ENCODE measurements around the gene BACH2.

DNA sequence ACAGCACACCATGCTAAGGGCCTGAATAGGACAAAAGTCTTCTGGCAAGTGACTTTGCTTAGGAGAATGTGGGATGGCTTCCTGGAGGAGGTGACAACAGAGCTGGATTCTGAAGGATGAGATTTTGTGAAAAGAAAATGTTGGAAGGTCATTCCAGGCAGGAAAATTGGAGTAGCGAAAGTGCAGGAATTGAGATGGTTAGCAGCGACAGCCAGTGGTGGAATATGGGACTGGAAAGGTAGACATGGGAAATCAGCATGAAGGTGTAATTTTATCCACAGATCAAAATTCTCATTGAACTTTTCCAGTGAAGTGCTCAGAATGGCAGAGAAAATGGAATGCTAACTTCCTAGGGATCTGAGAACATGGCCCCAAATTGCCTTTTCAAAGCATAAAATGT, 5.7 kb upstream of the BACH2 start:
- TF ChIP-seq, protein P1, sequence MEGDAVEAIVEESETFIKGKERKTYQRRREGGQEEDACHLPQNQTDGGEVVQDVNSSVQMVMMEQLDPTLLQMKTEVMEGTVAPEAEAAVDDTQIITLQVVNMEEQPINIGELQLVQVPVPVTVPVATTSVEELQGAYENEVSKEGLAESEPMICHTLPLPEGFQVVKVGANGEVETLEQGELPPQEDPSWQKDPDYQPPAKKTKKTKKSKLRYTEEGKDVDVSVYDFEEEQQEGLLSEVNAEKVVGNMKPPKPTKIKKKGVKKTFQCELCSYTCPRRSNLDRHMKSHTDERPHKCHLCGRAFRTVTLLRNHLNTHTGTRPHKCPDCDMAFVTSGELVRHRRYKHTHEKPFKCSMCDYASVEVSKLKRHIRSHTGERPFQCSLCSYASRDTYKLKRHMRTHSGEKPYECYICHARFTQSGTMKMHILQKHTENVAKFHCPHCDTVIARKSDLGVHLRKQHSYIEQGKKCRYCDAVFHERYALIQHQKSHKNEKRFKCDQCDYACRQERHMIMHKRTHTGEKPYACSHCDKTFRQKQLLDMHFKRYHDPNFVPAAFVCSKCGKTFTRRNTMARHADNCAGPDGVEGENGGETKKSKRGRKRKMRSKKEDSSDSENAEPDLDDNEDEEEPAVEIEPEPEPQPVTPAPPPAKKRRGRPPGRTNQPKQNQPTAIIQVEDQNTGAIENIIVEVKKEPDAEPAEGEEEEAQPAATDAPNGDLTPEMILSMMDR (IDR thresholded peaks at IDR 0.05): no peak
- no peak for TF ChIP-seq POLR2A (IDR thresholded peaks at IDR 0.05)
